ENCODE measurements around the gene CDC42BPA. TPM values are rescaled to one million over a fixed set of nuclear protein-coding genes. Genes with fewer than 3 reads are reported as not detected.

CDC42BPA gene
- total and polyA plus RNA-seq, 2 of the 13 experiments (the other 11 are each of a cell fraction or from before 2014, with no cell fraction given), result 6.5 to 16.0 TPM

- intact Hi-C loops (cut with micrococcal nuclease; ENCODE audit: unreplicated experiment) (no loop called here), in situ Hi-C loops (cut with HindIII; ENCODE audit: extremely low pct_ligation_motif_present, low pct_unique_long_range_greater_than_20kb) (no loop called here)
- H3K36me3 ChIP-seq (replicated peaks in 1 of 2; ENCODE audit: control insufficient read depth in 1 of 2, insufficient read depth in 2 of 2, low read length in 2 of 2), result peaks cover 30 to 69% of the 10 kb centered on the region in 2 experiments; a peak in 4 of 5 replicates
- H3K27ac ChIP-seq (ENCODE audit: extremely low read length, insufficient read depth, low read length), result no peak overlapping the region
- DNase-seq (ENCODE audit: low spot score) (no peak), ATAC-seq (no peak), FAIRE-seq (no peak)
- H3K4me1 ChIP-seq (ENCODE audit: insufficient read depth, low read length), result peaks cover 13% of the 10 kb centered on the region
- no peak overlapping the region for H3K4me2 ChIP-seq (ENCODE audit: low read depth, low read length)
- 100% methylated on average over 3 of the region's 5 CpGs for WGBS (ENCODE audit: low lambda C conversion rate)
- ChIA-PET POLR2A (interaction anchor here (1.6 kb wide), 1 partner anchor 9 kb away, joined by 6 read pairs; no protein-coding TSS in a partner anchor), CTCF (ENCODE audit: low intra/inter-chr PET ratio, low total read pairs) (no interaction called here)
- H3K27me3 ChIP-seq (ENCODE audit: control insufficient read depth in 1 of 2, insufficient read depth in 2 of 2, low read length in 2 of 2), result no peaks in the 10 kb centered on the region
- TF ChIP-seq MED8 (CRISPR knock-in tag; IDR thresholded peaks at IDR 0.05; ENCODE audit: insufficient replicate concordance) (no peak), PRPF4 (IDR thresholded peaks at IDR 0.05; ENCODE audit: low read depth, low read length, poor library complexity, severe bottlenecking) (no peak), AGO2 (optimal IDR thresholded peaks at IDR 0.05; ENCODE audit: low read depth, low read length) (peak; percentile 64)
- BruUV-seq (replicated peaks), result no TSS peak
- H4K20me1 ChIP-seq (ENCODE audit: insufficient read depth, low read length), result no peaks in the 10 kb centered on the region
- H3K79me2 ChIP-seq (ENCODE audit: insufficient read depth, low read length), result no peaks in the 10 kb centered on the region
- H3K9ac ChIP-seq (ENCODE audit: insufficient read depth, low read depth, low read length), result no peak overlapping the region
- H2AFZ ChIP-seq (ENCODE audit: low read length), result no peak overlapping the region
- no peak overlapping the region for H3K4me3 ChIP-seq (replicated peaks in 1 of 3; ENCODE audit: insufficient read depth in 1 of 3, low read depth in 2 of 3, low read length in 3 of 3)
- H3K9me3 ChIP-seq (ENCODE audit: low read length), result no peaks in the 10 kb centered on the region
These were observed 334.3 kb downstream of the CDC42BPA start for GRCh38 chr1:226983992-226984364.

DNA sequence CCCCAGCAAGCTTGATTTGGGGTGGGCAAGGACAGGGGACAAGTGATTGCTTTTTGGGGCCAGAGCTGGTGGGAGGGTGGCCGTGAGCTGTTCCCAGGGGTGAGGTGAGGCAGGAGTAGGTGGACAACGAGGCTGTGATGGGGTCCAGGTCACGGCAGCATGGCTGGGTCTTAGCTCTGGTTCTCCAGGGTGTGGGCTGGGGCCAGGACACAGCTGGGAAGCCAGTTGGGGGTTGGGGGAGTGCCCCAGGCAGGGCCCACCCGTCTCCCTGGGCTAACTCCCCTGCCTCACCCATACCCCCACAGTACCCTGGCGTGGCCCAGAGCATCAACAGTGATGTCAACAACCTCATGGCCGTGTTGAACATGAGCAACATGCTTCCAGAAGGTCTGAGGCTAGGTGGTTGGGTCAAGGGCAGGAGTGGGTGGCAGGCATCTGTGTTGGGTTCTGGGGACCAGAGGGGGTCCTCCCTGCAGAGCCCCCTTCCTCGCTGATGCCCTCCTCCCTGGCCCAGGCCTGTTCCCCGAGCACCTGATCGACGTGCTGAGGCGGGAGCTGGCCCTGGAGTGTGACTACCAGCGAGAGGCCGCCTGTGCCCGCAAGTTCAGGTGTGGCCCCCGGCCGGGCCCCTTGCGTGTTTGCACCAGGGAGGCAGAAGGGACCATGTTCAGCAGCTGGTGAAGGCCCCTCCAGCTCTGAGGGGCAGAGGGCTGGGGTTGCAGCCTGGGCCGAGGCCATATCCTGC lies 334.9 kb downstream of the CDC42BPA start:
- no peaks in the 10 kb centered on the region for H3K9me3 ChIP-seq (ENCODE audit: low read length)
- no peak for TF ChIP-seq HOXD1 (CRISPR knock-in tag; IDR thresholded peaks at IDR 0.05)
- no peak for TF ChIP-seq ZFP36L2 (CRISPR knock-in tag; IDR thresholded peaks at IDR 0.05)
- no peak for TF ChIP-seq RELA (CRISPR knock-in tag; IDR thresholded peaks at IDR 0.05)
- TF ChIP-seq ZNF577 (CRISPR knock-in tag; IDR thresholded peaks at IDR 0.05; ENCODE audit: borderline replicate concordance, low read depth), result no peak
- TF ChIP-seq ZMAT5 (CRISPR knock-in tag; IDR thresholded peaks at IDR 0.05; ENCODE audit: borderline replicate concordance, low read depth), result no peak
- no peak for TF ChIP-seq ZNF720 (CRISPR knock-in tag; IDR thresholded peaks at IDR 0.05)
- no peak for TF ChIP-seq RARG (CRISPR knock-in tag; IDR thresholded peaks at IDR 0.05; ENCODE audit: low read depth)
- POLR2A ChIA-PET, result interaction anchor here (1.6 kb wide), 1 partner anchor 9 kb away, joined by 6 read pairs; no protein-coding TSS in a partner anchor
- H3K79me2 ChIP-seq (ENCODE audit: insufficient read depth, low read length), result no peaks in the 10 kb centered on the region
- H3K9ac ChIP-seq (ENCODE audit: insufficient read depth, low read depth, low read length), result no peak overlapping the region
- no peak for ATAC-seq
- CTCF ChIA-PET (ENCODE audit: low intra/inter-chr PET ratio, low total read pairs), result no interaction called here
- H3K4me3 ChIP-seq (replicated peaks in 1 of 3; ENCODE audit: insufficient read depth in 1 of 3, low read depth in 2 of 3, low read length in 3 of 3), result no peak overlapping the region
- H2AFZ ChIP-seq (ENCODE audit: low read length), result no peak overlapping the region
- no peaks in the 10 kb centered on the region for H4K20me1 ChIP-seq (ENCODE audit: insufficient read depth, low read length)
- DNase-seq (ENCODE audit: low spot score), result no peak
- WGBS (ENCODE audit: low lambda C conversion rate), result 97% methylated on average over 11 of the region's 18 CpGs
- H3K36me3 ChIP-seq (replicated peaks in 1 of 2; ENCODE audit: control insufficient read depth in 1 of 2, insufficient read depth in 2 of 2, low read length in 2 of 2), result peaks cover 30 to 72% of the 10 kb centered on the region in 2 experiments; a peak in 4 of 5 replicates
- FAIRE-seq, result no peak
- BruUV-seq (replicated peaks), result no TSS peak
- H3K4me2 ChIP-seq (ENCODE audit: low read depth, low read length), result no peak overlapping the region
- no peak overlapping the region for H3K27ac ChIP-seq (ENCODE audit: extremely low read length, insufficient read depth, low read length)
- in situ Hi-C loops (cut with HindIII; ENCODE audit: extremely low pct_ligation_motif_present, low pct_unique_long_range_greater_than_20kb) (no loop called here), intact Hi-C loops (cut with micrococcal nuclease; ENCODE audit: unreplicated experiment) (no loop called here)
- no peaks in the 10 kb centered on the region for H3K27me3 ChIP-seq (ENCODE audit: control insufficient read depth in 1 of 2, insufficient read depth in 2 of 2, low read length in 2 of 2)
- H3K4me1 ChIP-seq (ENCODE audit: insufficient read depth, low read length), result peaks cover 8% of the 10 kb centered on the region
